Fibroblast of villous mesenchyme (primary cell): ENCODE measurements around the gene KCNRG. TPM values are rescaled to one million over a fixed set of nuclear protein-coding genes. Genes with fewer than 3 reads are reported as not detected.

Source experiments
- DNase-seq: peaks from one replicate; pipeline ENCODE4 v3.0.0-alpha.2; 2010; ENCODE audit warnings: low read depth
- H3K4me3 ChIP-seq: 2 replicates; pipeline ENCODE4 v1.5.1; 2011; ENCODE audit warnings: low read depth, mild to moderate bottlenecking, low read length
- total RNA-seq: library from RNA; depleted of rRNA; stranded (reverse); fragments of >200 nt; gene quantifications from 2 replicates; pipeline ENCODE4 v1.2.3, GENCODE V29; 2012
- TF ChIP-seq, protein P1 (sequence below): IDR thresholded peaks from 2 replicates; pipeline ENCODE4 v1.5.1; 2012; ENCODE audit warnings: low read depth, mild to moderate bottlenecking, low read length; ENCODE audit not compliant: insufficient read depth

The KCNRG gene
- total RNA-seq, 1 donor, result 4.3 TPM

DNA sequence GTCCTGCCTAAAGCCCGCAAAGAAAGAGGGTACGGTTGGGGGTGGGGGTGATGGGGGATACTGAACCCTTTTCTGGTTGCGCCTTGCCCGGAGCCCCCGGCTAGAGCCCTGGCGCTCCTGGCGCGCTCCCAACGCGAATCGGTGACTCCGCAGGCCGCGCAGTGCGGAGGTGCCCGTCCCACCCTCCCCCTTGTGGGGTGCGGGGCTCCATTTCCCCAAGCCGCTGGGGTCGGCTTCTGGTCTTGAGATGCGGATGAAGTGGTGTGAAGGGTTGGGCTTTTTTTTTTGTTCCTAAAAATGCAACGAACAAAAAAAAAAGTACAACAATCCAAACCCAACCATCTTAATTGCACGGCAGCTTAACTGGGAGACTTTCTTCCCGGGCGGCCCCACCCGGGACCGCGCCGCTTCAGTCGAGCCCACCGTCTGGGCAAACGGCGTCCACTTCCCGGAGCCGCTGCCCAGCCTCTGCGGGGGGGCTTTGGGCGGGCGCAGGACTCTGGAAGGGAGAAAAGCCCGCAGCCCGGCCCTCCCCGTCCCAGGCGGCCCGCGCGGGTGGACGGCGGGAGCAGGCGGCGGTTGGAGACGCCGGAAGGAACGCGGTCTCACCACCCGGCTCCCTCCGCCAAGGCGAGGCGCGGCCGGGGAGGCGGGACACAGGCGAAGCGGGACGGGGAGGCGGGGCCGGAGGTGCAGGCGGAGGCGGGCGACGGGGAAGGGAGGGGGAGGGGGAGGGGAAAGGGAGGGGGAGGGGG, 18.9 kb upstream of the KCNRG start:
- DNase-seq, result peak; percentile 94
- TF ChIP-seq, protein P1, sequence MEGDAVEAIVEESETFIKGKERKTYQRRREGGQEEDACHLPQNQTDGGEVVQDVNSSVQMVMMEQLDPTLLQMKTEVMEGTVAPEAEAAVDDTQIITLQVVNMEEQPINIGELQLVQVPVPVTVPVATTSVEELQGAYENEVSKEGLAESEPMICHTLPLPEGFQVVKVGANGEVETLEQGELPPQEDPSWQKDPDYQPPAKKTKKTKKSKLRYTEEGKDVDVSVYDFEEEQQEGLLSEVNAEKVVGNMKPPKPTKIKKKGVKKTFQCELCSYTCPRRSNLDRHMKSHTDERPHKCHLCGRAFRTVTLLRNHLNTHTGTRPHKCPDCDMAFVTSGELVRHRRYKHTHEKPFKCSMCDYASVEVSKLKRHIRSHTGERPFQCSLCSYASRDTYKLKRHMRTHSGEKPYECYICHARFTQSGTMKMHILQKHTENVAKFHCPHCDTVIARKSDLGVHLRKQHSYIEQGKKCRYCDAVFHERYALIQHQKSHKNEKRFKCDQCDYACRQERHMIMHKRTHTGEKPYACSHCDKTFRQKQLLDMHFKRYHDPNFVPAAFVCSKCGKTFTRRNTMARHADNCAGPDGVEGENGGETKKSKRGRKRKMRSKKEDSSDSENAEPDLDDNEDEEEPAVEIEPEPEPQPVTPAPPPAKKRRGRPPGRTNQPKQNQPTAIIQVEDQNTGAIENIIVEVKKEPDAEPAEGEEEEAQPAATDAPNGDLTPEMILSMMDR, result no peak

DNA sequence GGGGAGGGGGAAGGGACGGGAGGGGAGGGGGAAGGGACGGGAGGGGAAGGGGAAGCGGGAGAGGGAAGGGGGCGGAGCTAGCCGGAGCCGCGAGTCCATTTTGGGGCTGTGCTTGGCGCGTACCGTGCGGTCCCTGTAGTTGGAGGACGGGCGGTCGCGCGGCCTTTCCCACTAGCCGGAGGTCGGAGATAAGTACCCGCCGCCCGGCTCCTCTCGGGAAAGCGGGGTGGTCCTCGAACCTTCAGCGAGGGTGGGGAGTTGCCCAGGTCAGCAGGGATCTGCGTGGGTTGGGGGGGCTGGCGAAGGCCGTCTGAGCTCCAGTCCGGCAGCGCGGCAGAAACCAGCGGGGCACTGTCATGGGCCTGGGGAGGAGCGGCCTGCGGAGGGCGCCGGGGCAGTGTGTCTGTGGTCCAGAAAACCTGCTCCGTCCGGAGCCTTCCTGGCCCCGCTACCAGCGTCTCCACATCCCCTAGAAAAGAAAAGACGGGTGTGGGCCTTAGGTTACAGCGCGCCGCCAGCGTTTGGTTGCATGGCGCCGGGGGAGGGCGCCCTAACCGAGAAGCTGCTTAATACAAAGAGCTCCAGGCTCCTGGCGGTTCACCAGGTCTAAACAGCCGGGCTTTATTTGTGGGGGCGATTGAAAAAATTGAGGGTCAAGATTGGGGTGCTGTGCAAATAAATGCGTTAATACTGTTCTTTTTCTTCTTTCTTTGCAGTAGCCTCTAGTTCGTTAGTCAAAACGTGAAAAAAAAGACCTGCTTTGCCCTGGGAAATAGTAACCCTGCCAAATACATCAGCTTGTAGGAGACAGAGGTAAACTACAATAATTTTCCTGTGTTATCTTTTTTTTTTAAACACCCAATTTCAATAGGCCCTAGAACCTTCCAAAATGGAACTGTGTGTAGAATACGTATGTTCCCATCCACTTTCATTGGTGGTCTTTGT, 18.0 kb upstream of the KCNRG start, which contains the start of gene TRIM13:
Gene TRIM13, plus strand, starts transcription at position 92 of the 945 bp plus-strand sequence. CDS start 14,899 bp downstream, outside the sequence.
- H3K4me3 ChIP-seq, result peak within 1 kb of the TSS; percentile 90
- DNase-seq, result peak; percentile 92
- TF ChIP-seq, protein P1, result peak; percentile 75

More for the DNA sequence above, 18.9 kb upstream of the KCNRG start:
- peak overlapping the region; percentile 74 for H3K4me3 ChIP-seq

DNA sequence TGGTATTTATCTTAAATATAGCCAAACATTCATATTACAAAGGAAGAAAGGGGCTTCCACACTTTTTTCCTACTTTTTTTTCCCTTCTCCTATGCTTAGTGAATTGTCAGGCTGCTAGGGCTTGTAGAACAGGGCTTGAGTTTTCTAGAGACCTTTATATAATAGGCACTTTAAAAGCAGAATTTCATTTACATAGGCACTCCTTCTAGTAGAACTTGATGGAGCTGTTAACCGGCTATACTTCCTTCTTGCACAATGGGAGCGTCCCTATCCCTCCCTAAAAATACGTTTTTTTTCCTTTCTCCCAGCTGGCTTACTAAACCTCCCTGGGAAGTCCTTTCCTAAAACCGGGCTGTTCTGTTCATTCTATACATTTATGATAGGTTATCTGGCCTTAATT, 17.3 kb upstream of the KCNRG start:
- peak; percentile 15 for DNase-seq
- TF ChIP-seq, protein P1, result no peak
- H3K4me3 ChIP-seq, result peak overlapping the region; percentile 90

DNA sequence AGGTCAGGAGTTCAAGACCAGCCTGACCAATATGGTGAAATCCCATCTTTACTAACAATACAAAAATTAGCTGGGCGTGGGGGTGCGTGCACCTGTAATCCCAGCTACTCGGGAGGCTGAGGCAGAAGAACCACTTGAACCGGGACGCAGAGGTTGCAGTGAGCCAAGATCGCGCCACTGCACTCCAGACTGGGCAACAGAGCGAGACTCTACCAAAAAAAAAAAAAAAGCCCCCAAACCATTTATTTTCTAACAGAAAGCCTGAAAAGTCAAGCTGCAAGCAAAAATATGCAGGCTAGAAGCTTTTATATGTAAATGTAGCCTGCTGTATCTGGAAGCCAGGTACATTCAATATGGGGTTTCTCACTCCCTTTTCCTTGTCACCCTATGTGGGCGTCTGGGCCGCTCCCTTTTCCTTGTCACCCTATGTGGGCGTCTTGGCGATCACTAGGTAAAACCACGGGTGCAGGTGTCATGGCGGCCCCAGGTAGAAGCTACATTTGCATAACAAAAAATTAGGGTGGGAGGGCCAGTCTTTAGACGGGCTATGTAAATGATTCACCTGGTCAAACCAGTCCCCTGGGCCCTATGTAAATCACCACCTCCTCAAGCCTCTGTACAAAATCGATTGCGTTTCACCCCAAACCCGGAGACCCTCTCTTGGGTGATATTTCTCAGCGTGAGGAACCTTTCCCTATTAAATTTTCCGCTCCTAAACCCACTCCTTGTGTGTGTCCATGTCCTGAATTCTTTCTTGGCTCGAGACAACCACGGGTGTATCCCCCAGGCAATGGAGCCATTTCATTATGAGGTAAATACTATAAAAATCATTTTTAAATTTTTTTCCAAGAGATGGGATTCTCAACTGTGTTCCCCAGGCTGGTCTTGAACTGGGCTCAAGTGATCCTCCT, 16.3 kb upstream of the KCNRG start:
- TF ChIP-seq, protein P1, result no peak
- peak overlapping the region; percentile 90 for H3K4me3 ChIP-seq
- no peak for DNase-seq

DNA sequence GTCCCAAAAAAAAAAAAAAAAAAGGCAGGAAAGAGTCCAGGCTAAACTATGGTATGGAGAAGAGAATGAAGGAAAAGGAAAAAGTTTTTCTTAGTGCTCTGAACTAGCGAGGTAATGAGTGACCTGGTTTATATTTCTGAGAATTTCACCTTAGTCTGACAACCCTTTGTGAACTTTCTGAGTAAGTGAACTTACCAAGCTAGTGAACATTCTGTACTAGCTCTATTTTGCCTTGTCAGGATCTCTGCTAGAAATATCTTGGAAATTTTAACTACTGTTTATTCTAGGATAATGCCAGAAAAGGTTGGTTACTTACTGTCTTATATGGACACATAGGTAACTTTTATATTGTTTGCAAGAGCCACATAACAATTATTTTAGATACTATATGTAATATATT, 14.0 kb upstream of the KCNRG start:
- no peak overlapping the region for H3K4me3 ChIP-seq
- TF ChIP-seq, protein P1, result no peak

More for the DNA sequence above, 14.0 kb upstream of the KCNRG start:
- no peak for DNase-seq
